Naive B cell (primary cell): Measurements from ENCODE around the gene NMNAT1. TPM values are rescaled to one million over a fixed set of nuclear protein-coding genes. Genes with fewer than 3 reads are reported as not detected.
A peak's percentile ranks its signal among the peaks of the same experiment; 100 is the strongest.
"Not testable (repeated sequence)": the region's sequence is repeated elsewhere in the genome, so short reads cannot be mapped to it uniquely, and the experiment has no call there.

Source experiments
- ATAC-seq, 2 donors: fragments of 150-1000 bp; cut with Tn5 transposase; 2 replicates each; pipeline ENCODE4 v1.10.0; 2021; ENCODE audit warnings: low read depth in 2 of 2, mild to moderate bottlenecking in 2 of 2, moderate library complexity in 2 of 2
- DNase-seq: peaks from one replicate; pipeline ENCODE4 v3.0.0; 2022
- H3K27ac Mint-ChIP-seq, 6 donors: one replicate each; pipeline ENCODE4 v1.8.0; 2020 to 2022; ENCODE audit warnings: mild to moderate bottlenecking in 6 of 6, mixed read lengths in 6 of 6, moderate library complexity in 5 of 6, inconsistent platforms in 2 of 6
- H3K27me3 Mint-ChIP-seq, 3 donors: one replicate each; pipeline ENCODE4 v1.8.0; 2021 to 2022; ENCODE audit warnings: mixed read lengths in 3 of 3, mild to moderate bottlenecking in 1 of 3
- H3K36me3 Mint-ChIP-seq, 2 donors: one replicate each; pipeline ENCODE4 v1.8.0; 2020 to 2022; ENCODE audit warnings: mixed read lengths in 2 of 2, inconsistent platforms in 1 of 2, mild to moderate bottlenecking in 1 of 2
- H3K4me1 Mint-ChIP-seq, 3 donors: one replicate each; pipeline ENCODE4 v1.8.0; 2020 to 2022; ENCODE audit warnings: mixed read lengths in 3 of 3, inconsistent platforms in 1 of 3, mild to moderate bottlenecking in 1 of 3, moderate library complexity in 1 of 3
- H3K4me3 Mint-ChIP-seq, 8 donors: one replicate each; pipeline ENCODE4 v1.8.0; 2020 to 2022; ENCODE audit warnings: mild to moderate bottlenecking in 8 of 8, mixed read lengths in 8 of 8, moderate library complexity in 8 of 8, inconsistent platforms in 2 of 8
- H3K9me3 Mint-ChIP-seq, 7 donors: one replicate each; pipeline ENCODE4 v1.8.0; 2020 to 2022; ENCODE audit warnings: mixed read lengths in 7 of 7, mild to moderate bottlenecking in 5 of 7, inconsistent platforms in 2 of 7, moderate library complexity in 1 of 7
- polyA plus RNA-seq, 6 donors: library from polyadenylated mRNA; unstranded; fragments of 300-500 nt; fragmentation: Illumina TruSeq; gene quantifications; one replicate each; pipeline ENCODE4 v1.2.3, GENCODE V29; 2021; ENCODE audit warnings: low read depth in 6 of 6

The NMNAT1 gene
- polyA plus RNA-seq, 6 donors from 2014 or later, result 4.2 to 8.8 (median 6.8) TPM

GRCh38 chr1:10001016-10001665 lies 57.9 kb downstream of the NMNAT1 start:
- Mint-ChIP-seq H3K4me1 (peaks cover 7 to 17% (median 12%) of the 10 kb centered on the region in 3 donors), H3K27me3 (peaks cover 16 to 42% (median 19%) of the 10 kb centered on the region in 3 donors), H3K4me3 (peak overlapping the region in 1 of 8 donors; percentile 35), H3K9me3 (peaks cover 0 to 13% (median 6%) of the 10 kb centered on the region in 7 donors), H3K27ac (no peak overlapping the region), H3K36me3 (no peaks in the 10 kb centered on the region)
- no peak for DNase-seq
- ATAC-seq, result no peak

- H3K36me3 Mint-ChIP-seq, DNase-seq, H3K4me1 Mint-ChIP-seq, H3K9me3 Mint-ChIP-seq, H3K4me3 Mint-ChIP-seq, ATAC-seq, H3K27ac Mint-ChIP-seq: not testable (repeated sequence)
- peaks cover 6 to 20% (median 8%) of the 10 kb centered on the region in 3 donors for H3K27me3 Mint-ChIP-seq
Observed at GRCh38 chr1:10005248-10005647, 62.0 kb downstream of the NMNAT1 start.

GRCh38 chr1:10007169-10007568 lies 63.9 kb downstream of the NMNAT1 start:
- ATAC-seq (no peak), DNase-seq (no peak)
- Mint-ChIP-seq H3K27ac (no peak overlapping the region), H3K27me3 (peaks cover 3 to 12% (median 8%) of the 10 kb centered on the region in 3 donors), H3K36me3 (no peaks in the 10 kb centered on the region), H3K4me3 (no peak overlapping the region), H3K4me1 (no peaks in the 10 kb centered on the region), H3K9me3 (no peaks in the 10 kb centered on the region)

- Mint-ChIP-seq H3K27me3 (peaks cover 0 to 5% (median 0%) of the 10 kb centered on the region in 3 donors), H3K36me3 (no peaks in the 10 kb centered on the region), H3K4me3 (no peak overlapping the region), H3K27ac (peak overlapping the region in 1 of 6 donors; percentile 22), H3K4me1 (no peaks in the 10 kb centered on the region), H3K9me3 (no peaks in the 10 kb centered on the region)
- no peak for ATAC-seq
- DNase-seq, result no peak
Observed at GRCh38 chr1:10014016-10014415, 70.7 kb downstream of the NMNAT1 start.

- Mint-ChIP-seq H3K4me3 (no peak overlapping the region), H3K27me3 (peaks cover 0 to 5% (median 0%) of the 10 kb centered on the region in 3 donors)
Observed at GRCh38 chr1:10019561-10019960, 76.3 kb downstream of the NMNAT1 start.

GRCh38 chr1:10020086-10020485 lies 76.8 kb downstream of the NMNAT1 start:
- no peak overlapping the region for H3K27ac Mint-ChIP-seq

More at GRCh38 chr1:10019561-10019960, 76.3 kb downstream of the NMNAT1 start:
- DNase-seq (no peak), ATAC-seq (no peak)
- no peak overlapping the region for H3K27ac Mint-ChIP-seq
- peaks cover 0 to 2% (median 0%) of the 10 kb centered on the region in 7 donors for H3K9me3 Mint-ChIP-seq
- no peaks in the 10 kb centered on the region for H3K36me3 Mint-ChIP-seq
- no peaks in the 10 kb centered on the region for H3K4me1 Mint-ChIP-seq

GRCh38 chr1:10020678-10021077 lies 77.4 kb downstream of the NMNAT1 start:
- H3K4me3 Mint-ChIP-seq, H3K4me1 Mint-ChIP-seq, ATAC-seq, H3K27me3 Mint-ChIP-seq, H3K9me3 Mint-ChIP-seq, DNase-seq, H3K36me3 Mint-ChIP-seq, H3K27ac Mint-ChIP-seq: not testable (repeated sequence)

More at GRCh38 chr1:10020086-10020485, 76.8 kb downstream of the NMNAT1 start:
- no peaks in the 10 kb centered on the region for H3K4me1 Mint-ChIP-seq
- H3K4me3 Mint-ChIP-seq, result no peak overlapping the region
- DNase-seq (no peak), ATAC-seq (no peak)
- H3K9me3 Mint-ChIP-seq, result peaks cover 0 to 2% (median 0%) of the 10 kb centered on the region in 7 donors
- H3K36me3 Mint-ChIP-seq, result no peaks in the 10 kb centered on the region
- peaks cover 0 to 5% (median 0%) of the 10 kb centered on the region in 3 donors for H3K27me3 Mint-ChIP-seq

- not testable (repeated sequence) for H3K27ac Mint-ChIP-seq, H3K36me3 Mint-ChIP-seq, H3K4me3 Mint-ChIP-seq, DNase-seq, H3K9me3 Mint-ChIP-seq, H3K4me1 Mint-ChIP-seq, H3K27me3 Mint-ChIP-seq, ATAC-seq
Observed at GRCh38 chr1:10021992-10022391, 78.7 kb downstream of the NMNAT1 start.

- no peaks in the 10 kb centered on the region for H3K4me1 Mint-ChIP-seq
- H3K9me3 Mint-ChIP-seq, result peaks cover 0 to 2% (median 0%) of the 10 kb centered on the region in 7 donors
- DNase-seq, result no peak
- no peak overlapping the region for H3K4me3 Mint-ChIP-seq
- H3K27me3 Mint-ChIP-seq, result peaks cover 0 to under 1% (median 0%) of the 10 kb centered on the region in 3 donors
- no peak for ATAC-seq
- H3K27ac Mint-ChIP-seq, result no peak overlapping the region
- no peaks in the 10 kb centered on the region for H3K36me3 Mint-ChIP-seq
Observed at GRCh38 chr1:10022656-10023055, 79.4 kb downstream of the NMNAT1 start.

- Mint-ChIP-seq H3K4me3 (no peak overlapping the region), H3K27me3 (no peaks in the 10 kb centered on the region), H3K4me1 (no peaks in the 10 kb centered on the region), H3K27ac (no peak overlapping the region), H3K9me3 (peaks cover 0 to 2% (median 0%) of the 10 kb centered on the region in 7 donors), H3K36me3 (no peaks in the 10 kb centered on the region)
- DNase-seq (no peak), ATAC-seq (no peak)
Observed at GRCh38 chr1:10025354-10025753, 82.1 kb downstream of the NMNAT1 start.

- ATAC-seq (no peak), DNase-seq (no peak)
- Mint-ChIP-seq H3K4me1 (peaks cover 0 to 1% (median 0%) of the 10 kb centered on the region in 3 donors), H3K27me3 (no peaks in the 10 kb centered on the region), H3K27ac (no peak overlapping the region), H3K4me3 (no peak overlapping the region), H3K36me3 (no peaks in the 10 kb centered on the region), H3K9me3 (peaks cover 0 to 2% (median 0%) of the 10 kb centered on the region in 7 donors)
Observed at GRCh38 chr1:10027027-10027426, 83.8 kb downstream of the NMNAT1 start.

GRCh38 chr1:10028956-10029500 lies 85.8 kb downstream of the NMNAT1 start:
- ATAC-seq, H3K4me3 Mint-ChIP-seq, H3K27me3 Mint-ChIP-seq, H3K36me3 Mint-ChIP-seq, H3K27ac Mint-ChIP-seq, DNase-seq, H3K9me3 Mint-ChIP-seq: not testable (repeated sequence)
- H3K4me1 Mint-ChIP-seq, result peaks cover 12 to 19% (median 13%) of the 10 kb centered on the region in 3 donors

GRCh38 chr1:10031461-10031860 lies 88.2 kb downstream of the NMNAT1 start:
- DNase-seq (no peak), ATAC-seq (no peak)
- Mint-ChIP-seq H3K27ac (peak overlapping the region in 1 of 6 donors; percentile 39), H3K4me3 (peak overlapping the region in 1 of 8 donors; percentile 15), H3K36me3 (no peaks in the 10 kb centered on the region), H3K27me3 (no peaks in the 10 kb centered on the region), H3K4me1 (peaks cover 20 to 30% (median 26%) of the 10 kb centered on the region in 3 donors), H3K9me3 (no peaks in the 10 kb centered on the region)
